Fibroblast of villous mesenchyme (primary cell): ENCODE measurements around the gene SLC38A11. TPM values are rescaled to one million over a fixed set of nuclear protein-coding genes. Genes with fewer than 3 reads are reported as not detected.

Source experiments
- DNase-seq: peaks from one replicate; pipeline ENCODE4 v3.0.0-alpha.2; 2010; ENCODE audit warnings: low read depth
- H3K4me3 ChIP-seq: 2 replicates; pipeline ENCODE4 v1.5.1; 2011; ENCODE audit warnings: low read depth, mild to moderate bottlenecking, low read length
- CTCF ChIP-seq: IDR thresholded peaks from 2 replicates; pipeline ENCODE4 v1.5.1; 2012; ENCODE audit warnings: low read depth, mild to moderate bottlenecking, low read length; ENCODE audit not compliant: insufficient read depth
- total RNA-seq: library from RNA; depleted of rRNA; stranded (reverse); fragments of >200 nt; gene quantifications from 2 replicates; pipeline ENCODE4 v1.2.3, GENCODE V29; 2012

SLC38A11 gene
- total RNA-seq, 1 donor: under 0.01 TPM

GRCh38 chr2:164898475-164898874, 56.9 kb downstream of the SLC38A11 start:
- DNase-seq: peak; percentile 90
- no peak for TF ChIP-seq CTCF
- no peak overlapping the region for H3K4me3 ChIP-seq

GRCh38 chr2:164897469-164898260, 57.7 kb downstream of the SLC38A11 start:
- H3K4me3 ChIP-seq: no peak overlapping the region
- no peak for TF ChIP-seq CTCF
- no peak for DNase-seq

- H3K4me3 ChIP-seq: no peak overlapping the region
- peak; percentile 68 for DNase-seq
- no peak for TF ChIP-seq CTCF
These were observed 58.5 kb downstream of the SLC38A11 start for GRCh38 chr2:164896634-164897355.

- DNase-seq: peak; percentile 78
- no peak for TF ChIP-seq CTCF
- H3K4me3 ChIP-seq: no peak overlapping the region
These were observed 59.1 kb downstream of the SLC38A11 start for GRCh38 chr2:164896226-164896625.

GRCh38 chr2:164891460-164891859, 63.9 kb downstream of the SLC38A11 start:
- DNase-seq: no peak
- H3K4me3 ChIP-seq: no peak overlapping the region
- TF ChIP-seq CTCF: no peak

GRCh38 chr2:164890544-164890943, 64.8 kb downstream of the SLC38A11 start:
- no peak for TF ChIP-seq CTCF
- no peak overlapping the region for H3K4me3 ChIP-seq
- peak; percentile 90 for DNase-seq
